Measurements from ENCODE around the gene FGG. TPM values are rescaled to one million over a fixed set of nuclear protein-coding genes. Genes with fewer than 3 reads are reported as not detected.

FGG gene
- total RNA-seq, 4 donors from 2014 or later = not detected

DNA sequence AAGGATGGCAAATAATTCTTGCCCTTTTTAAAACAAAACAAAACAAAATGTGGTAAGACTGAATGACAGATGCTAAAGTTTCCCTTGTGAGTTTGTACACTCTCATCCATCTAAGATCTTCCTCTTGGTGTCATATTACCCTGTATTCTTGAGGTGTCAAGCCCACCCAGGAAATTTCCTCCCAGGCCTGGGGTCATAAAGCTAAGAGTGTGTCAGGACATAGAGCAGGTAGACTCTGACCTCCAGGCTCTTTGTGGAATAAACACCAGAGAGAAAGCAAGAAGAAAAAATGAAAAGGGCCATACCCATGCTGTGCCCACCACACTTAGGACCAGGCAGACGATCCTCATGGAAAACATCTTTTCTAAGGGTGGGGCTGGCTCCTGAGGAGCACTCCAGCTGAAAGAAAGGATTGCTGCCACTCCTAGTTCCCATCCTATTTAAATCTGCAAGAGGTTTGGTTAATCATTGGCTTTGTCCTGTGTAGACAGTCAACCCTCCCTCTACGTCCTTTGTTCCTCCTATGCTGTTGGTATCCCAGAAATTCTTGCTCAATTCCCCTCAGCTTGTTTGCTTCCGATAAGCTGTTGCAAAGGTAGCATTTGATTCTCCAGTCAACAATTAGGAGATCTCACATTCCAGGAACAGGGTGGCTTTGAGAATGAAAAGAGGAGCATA, 22.0 kb downstream of the FGG start, which contains the start of gene FGA:
TSS of gene FGA (minus strand) at position 414 of the 678 bp plus-strand sequence. CDS start at position 359, 55 bp downstream.
- Histone ChIP-seq H3K27ac (no peak within 1 kb of the TSS), H3K27me3 (no peaks in the 10 kb centered on the region), H3K4me3 (no peak within 1 kb of the TSS), H3K36me3 (no peaks in the 10 kb centered on the region), H3K9me3 (no peaks in the 10 kb centered on the region), H3K4me1 (no peaks in the 10 kb centered on the region)
- no peak for TF ChIP-seq POLR2A (IDR thresholded peaks at IDR 0.05)
- no peak for DNase-seq

DNA sequence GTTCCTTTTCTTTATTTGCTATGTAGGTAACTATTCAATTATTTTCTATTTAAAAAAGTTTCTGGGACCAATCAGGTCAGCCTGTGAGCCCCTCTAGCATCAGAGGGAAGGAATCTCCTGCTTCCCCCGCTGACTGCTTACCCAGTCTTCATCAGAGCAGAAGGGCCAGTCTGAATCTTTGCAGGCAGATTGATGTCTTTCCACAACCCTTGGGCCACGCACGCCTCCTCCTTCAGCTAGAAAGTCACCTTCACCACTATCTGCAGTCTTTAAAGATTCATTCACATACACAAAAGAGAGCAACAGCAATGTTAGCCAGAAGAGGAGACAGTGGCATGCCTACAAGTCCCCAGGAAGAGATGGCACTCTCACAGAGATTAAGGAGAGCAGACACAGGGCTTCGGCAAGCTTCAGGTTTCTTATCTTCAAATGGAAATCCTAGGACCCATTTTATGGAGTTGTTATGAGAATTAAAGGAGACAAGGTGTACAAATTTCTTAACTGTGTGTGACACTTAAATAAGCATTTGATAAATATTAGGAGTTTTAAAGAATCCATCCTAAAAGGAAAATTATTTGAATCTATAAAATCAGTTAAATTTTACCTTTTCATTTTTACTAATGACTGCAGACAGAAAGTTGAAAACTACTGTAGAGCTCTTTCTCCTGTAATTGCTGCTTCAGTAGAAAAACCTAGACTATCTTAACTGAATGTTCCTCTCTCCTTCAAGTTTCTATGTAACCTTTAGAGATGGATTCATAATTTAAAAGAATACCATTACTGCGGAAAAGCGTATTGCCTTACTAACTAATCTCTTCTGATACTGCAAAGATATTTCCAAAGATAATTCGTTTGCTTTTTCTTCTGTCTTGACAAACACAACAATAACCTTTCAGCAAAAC, 22.9 kb downstream of the FGG start:
- no peaks in the 10 kb centered on the region for H3K4me1 ChIP-seq
- no peaks in the 10 kb centered on the region for H3K9me3 ChIP-seq
- H3K27ac ChIP-seq = no peak overlapping the region
- H3K36me3 ChIP-seq = no peaks in the 10 kb centered on the region
- H3K4me3 ChIP-seq = no peak overlapping the region
- DNase-seq = no peak
- TF ChIP-seq POLR2A (IDR thresholded peaks at IDR 0.05) = no peak
- TF ChIP-seq, protein P1, sequence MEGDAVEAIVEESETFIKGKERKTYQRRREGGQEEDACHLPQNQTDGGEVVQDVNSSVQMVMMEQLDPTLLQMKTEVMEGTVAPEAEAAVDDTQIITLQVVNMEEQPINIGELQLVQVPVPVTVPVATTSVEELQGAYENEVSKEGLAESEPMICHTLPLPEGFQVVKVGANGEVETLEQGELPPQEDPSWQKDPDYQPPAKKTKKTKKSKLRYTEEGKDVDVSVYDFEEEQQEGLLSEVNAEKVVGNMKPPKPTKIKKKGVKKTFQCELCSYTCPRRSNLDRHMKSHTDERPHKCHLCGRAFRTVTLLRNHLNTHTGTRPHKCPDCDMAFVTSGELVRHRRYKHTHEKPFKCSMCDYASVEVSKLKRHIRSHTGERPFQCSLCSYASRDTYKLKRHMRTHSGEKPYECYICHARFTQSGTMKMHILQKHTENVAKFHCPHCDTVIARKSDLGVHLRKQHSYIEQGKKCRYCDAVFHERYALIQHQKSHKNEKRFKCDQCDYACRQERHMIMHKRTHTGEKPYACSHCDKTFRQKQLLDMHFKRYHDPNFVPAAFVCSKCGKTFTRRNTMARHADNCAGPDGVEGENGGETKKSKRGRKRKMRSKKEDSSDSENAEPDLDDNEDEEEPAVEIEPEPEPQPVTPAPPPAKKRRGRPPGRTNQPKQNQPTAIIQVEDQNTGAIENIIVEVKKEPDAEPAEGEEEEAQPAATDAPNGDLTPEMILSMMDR (IDR thresholded peaks at IDR 0.05) = no peak
- no peaks in the 10 kb centered on the region for H3K27me3 ChIP-seq

DNA sequence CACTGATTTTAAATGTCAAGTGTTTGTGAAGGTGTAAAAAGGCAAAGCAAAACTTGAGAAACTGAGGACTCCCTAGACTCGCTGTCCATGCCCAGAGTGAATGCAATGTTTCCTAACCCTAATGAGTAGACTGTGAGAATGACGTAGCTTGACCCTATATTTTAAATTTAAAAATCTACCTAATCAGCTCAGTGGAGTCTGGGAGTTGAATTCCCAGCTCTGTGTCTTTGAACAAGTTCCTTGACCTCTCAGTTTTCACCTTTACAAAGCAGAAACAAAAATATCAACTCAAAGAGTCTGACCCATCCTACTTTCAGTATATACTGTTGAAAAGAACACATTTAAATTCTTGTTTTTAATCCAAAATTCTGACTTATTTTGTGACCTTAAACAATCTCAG, 24.3 kb downstream of the FGG start:
- TF ChIP-seq POLR2A (IDR thresholded peaks at IDR 0.05) = no peak
- TF ChIP-seq, protein P1 (IDR thresholded peaks at IDR 0.05) = no peak
- H3K4me1 ChIP-seq = no peaks in the 10 kb centered on the region
- no peaks in the 10 kb centered on the region for H3K9me3 ChIP-seq
- H3K4me3 ChIP-seq = no peak overlapping the region
- no peaks in the 10 kb centered on the region for H3K36me3 ChIP-seq
- H3K27ac ChIP-seq = no peak overlapping the region
- DNase-seq = no peak
- no peaks in the 10 kb centered on the region for H3K27me3 ChIP-seq

DNA sequence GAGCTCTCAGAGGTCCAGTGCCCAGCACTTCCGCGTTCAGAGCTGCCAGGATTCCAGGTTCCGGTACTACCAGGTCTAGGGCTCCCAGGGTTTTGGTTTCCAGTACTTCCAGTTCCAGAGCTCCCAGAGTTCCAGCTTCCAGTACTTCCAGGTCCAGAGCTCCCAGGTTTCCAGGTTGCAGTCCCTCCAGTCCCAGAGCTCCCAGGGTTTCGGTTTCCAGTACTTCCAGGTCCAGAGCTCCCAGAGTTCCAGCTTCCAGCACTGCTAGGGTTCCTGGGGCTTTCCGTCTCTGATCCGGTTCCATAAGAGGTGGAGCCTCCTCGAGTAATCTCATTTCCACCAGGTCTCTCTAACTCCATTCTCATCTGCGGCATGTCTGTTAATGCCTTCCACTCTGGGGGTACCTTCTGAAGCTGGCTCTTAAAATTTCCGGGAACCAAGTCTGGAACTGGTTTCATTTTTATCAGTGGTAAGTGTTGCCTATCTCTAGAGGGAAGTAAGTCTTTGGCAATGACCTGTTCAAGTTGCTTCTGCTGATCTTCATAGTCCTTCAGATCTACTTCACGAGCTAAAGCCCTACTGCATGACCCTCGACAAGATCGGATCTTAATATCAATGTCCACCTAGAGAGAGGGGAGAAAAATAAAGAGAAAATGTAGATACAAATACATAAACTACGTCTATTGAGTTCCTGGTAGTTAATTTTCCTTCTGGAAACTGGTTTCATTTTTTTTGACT, 26.0 kb downstream of the FGG start:
- no peaks in the 10 kb centered on the region for H3K9me3 ChIP-seq
- no peaks in the 10 kb centered on the region for H3K4me1 ChIP-seq
- H3K4me3 ChIP-seq = no peak overlapping the region
- DNase-seq = no peak
- H3K27me3 ChIP-seq = no peaks in the 10 kb centered on the region
- H3K36me3 ChIP-seq = no peaks in the 10 kb centered on the region
- H3K27ac ChIP-seq = no peak overlapping the region
- TF ChIP-seq, protein P1 (IDR thresholded peaks at IDR 0.05) = no peak
- TF ChIP-seq POLR2A (IDR thresholded peaks at IDR 0.05) = no peak

DNA sequence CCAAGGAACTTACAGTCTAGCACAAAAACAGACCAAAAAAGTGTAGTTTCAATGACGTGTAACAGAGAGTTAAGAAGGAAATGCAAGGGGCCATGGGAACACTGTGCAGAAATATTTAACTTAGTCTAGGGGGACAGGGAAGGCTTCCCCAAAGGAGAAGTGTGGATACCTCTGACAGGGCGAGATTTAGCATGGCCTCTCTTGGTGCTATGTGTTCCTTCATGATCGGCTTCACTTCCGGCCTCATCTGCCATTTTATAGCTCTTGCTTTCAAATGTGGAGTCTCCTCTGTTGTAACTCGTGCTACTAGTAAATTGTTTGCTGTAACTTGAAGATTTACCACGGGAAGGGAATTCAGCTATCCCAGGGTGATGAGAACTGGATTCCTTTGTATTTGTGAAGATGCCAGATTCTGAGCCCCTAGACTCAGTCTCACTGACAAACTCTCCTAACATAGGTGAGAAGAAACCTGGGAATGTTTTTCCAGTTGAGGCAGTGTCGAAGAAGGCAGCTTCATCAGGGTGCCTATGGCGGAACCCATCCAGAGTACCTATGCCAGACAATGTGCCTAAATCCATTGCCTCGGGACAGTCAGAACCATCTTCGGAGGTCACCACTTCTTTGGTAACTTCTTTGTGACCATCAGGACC, 27.0 kb downstream of the FGG start:
- Histone ChIP-seq H3K9me3 (no peaks in the 10 kb centered on the region), H3K27ac (no peak overlapping the region), H3K27me3 (no peaks in the 10 kb centered on the region), H3K4me1 (no peaks in the 10 kb centered on the region), H3K36me3 (no peaks in the 10 kb centered on the region), H3K4me3 (no peak overlapping the region)
- no peak for DNase-seq
- TF ChIP-seq POLR2A (IDR thresholded peaks at IDR 0.05) = no peak
- TF ChIP-seq, protein P1 (IDR thresholded peaks at IDR 0.05) = no peak

Data from Peyer's patch (tissue), 4 donors.